Activated naive CD8-positive, alpha-beta T cell treated with anti-CD3 and anti-CD28 coated beads for 36 hours (primary cell): ENCODE measurements around the gene KRT27. TPM values are rescaled to one million over a fixed set of nuclear protein-coding genes. Genes with fewer than 3 reads are reported as not detected.
"Not testable (repeated sequence)": the region's sequence is repeated elsewhere in the genome, so short reads cannot be mapped to it uniquely, and the experiment has no call there.

ENCODE experiments used
- DNase-seq: peaks from one replicate; pipeline ENCODE4 v3.0.0; 2021
- H3K27ac Mint-ChIP-seq: one replicate; pipeline ENCODE4 v1.8.0; 2022; ENCODE audit warnings: mild to moderate bottlenecking, moderate library complexity, mixed read lengths
- H3K27me3 Mint-ChIP-seq: one replicate; pipeline ENCODE4 v1.8.0; 2022; ENCODE audit warnings: mild to moderate bottlenecking, mixed read lengths
- H3K36me3 Mint-ChIP-seq: one replicate; pipeline ENCODE4 v1.8.0; 2021; ENCODE audit warnings: mild to moderate bottlenecking, mixed read lengths
- H3K4me1 Mint-ChIP-seq: one replicate; pipeline ENCODE4 v1.8.0; 2021; ENCODE audit warnings: mixed read lengths
- H3K4me3 Mint-ChIP-seq: one replicate; pipeline ENCODE4 v1.8.0; 2022; ENCODE audit warnings: mild to moderate bottlenecking, moderate library complexity, mixed read lengths
- H3K9me3 Mint-ChIP-seq: one replicate; pipeline ENCODE4 v1.8.0; 2022; ENCODE audit warnings: mixed read lengths
- total RNA-seq, 2 experiments: library from RNA; stranded (reverse); gene quantifications; one replicate each; pipeline ENCODE4 v1.2.3, GENCODE V29; 2021

KRT27 gene
- total RNA-seq, 2 experiments from 2014 or later: not detected

DNA sequence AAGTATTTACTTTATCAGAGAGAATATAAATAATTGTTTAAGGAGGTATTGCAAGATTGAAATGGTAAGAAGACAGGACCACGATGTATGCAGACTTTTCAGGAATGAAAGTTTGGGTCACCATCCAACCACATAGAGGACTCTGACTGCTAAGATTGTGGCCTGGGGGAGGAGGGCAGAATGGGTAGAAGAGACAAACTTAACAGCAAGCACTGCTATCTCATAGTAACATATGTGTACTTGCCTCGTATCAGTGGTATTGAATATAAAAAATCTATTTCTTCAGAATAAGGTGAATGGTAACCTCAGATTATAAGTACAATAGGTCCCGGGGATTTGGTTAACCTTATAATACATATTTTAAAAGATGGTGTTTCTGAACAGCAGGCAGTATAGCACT, 34.2 kb upstream of the KRT27 start:
- H3K27me3 Mint-ChIP-seq: peaks cover 27% of the 10 kb centered on the region
- H3K9me3 Mint-ChIP-seq: peaks cover 2% of the 10 kb centered on the region
- no peak overlapping the region for H3K4me3 Mint-ChIP-seq
- H3K36me3 Mint-ChIP-seq: peaks cover 24% of the 10 kb centered on the region
- DNase-seq: no peak
- peaks cover 17% of the 10 kb centered on the region for H3K4me1 Mint-ChIP-seq
- H3K27ac Mint-ChIP-seq: no peak overlapping the region

DNA sequence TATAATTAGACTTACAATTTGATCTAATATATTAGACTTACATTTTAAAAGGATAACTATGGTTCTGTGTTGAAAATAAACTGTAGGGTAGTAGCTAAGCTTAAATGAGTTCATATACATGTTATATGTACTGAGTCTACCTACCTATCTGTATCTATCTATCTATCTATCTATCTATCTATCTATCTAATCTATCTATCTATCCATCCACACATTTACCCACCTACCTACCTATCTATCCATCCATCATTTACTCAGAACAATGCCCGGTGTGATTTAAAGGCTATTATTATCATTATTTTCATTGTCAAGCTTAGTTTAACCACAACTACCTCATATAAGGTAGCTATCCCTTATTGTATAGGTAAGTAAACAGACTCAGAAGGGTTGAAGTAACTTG, 33.0 kb upstream of the KRT27 start:
- Mint-ChIP-seq H3K9me3 (peaks cover 2% of the 10 kb centered on the region), H3K27me3 (peaks cover 36% of the 10 kb centered on the region), H3K36me3 (peaks cover 22% of the 10 kb centered on the region), H3K4me3 (no peak overlapping the region), H3K4me1 (peaks cover 13% of the 10 kb centered on the region), H3K27ac (no peak overlapping the region)
- DNase-seq: no peak

GRCh38 chr17:40814657-40815056, 32.3 kb upstream of the KRT27 start:
- Mint-ChIP-seq H3K27me3 (peaks cover 43% of the 10 kb centered on the region), H3K36me3 (peaks cover 20% of the 10 kb centered on the region)
- H3K4me1 Mint-ChIP-seq, H3K4me3 Mint-ChIP-seq, H3K9me3 Mint-ChIP-seq, DNase-seq, H3K27ac Mint-ChIP-seq: not testable (repeated sequence)

- Mint-ChIP-seq H3K4me1 (peaks cover 7% of the 10 kb centered on the region), H3K27ac (no peak overlapping the region), H3K9me3 (peaks cover 2% of the 10 kb centered on the region), H3K36me3 (peaks cover 20% of the 10 kb centered on the region), H3K4me3 (no peak overlapping the region), H3K27me3 (peaks cover 46% of the 10 kb centered on the region)
- no peak for DNase-seq
Observed at GRCh38 chr17:40813804-40814203, 31.5 kb upstream of the KRT27 start.

- Mint-ChIP-seq H3K9me3 (peaks cover 2% of the 10 kb centered on the region), H3K27ac (no peak overlapping the region), H3K27me3 (peaks cover 52% of the 10 kb centered on the region), H3K36me3 (peaks cover 12% of the 10 kb centered on the region), H3K4me1 (peaks cover 2% of the 10 kb centered on the region), H3K4me3 (no peak overlapping the region)
- DNase-seq: no peak
Observed at GRCh38 chr17:40812639-40813038, 30.3 kb upstream of the KRT27 start.

- H3K27ac Mint-ChIP-seq: no peak overlapping the region
- no peak for DNase-seq
- H3K4me1 Mint-ChIP-seq: no peaks in the 10 kb centered on the region
- H3K36me3 Mint-ChIP-seq: no peaks in the 10 kb centered on the region
- H3K9me3 Mint-ChIP-seq: no peaks in the 10 kb centered on the region
- H3K4me3 Mint-ChIP-seq: no peak overlapping the region
- H3K27me3 Mint-ChIP-seq: peaks cover 70% of the 10 kb centered on the region
Observed at GRCh38 chr17:40810494-40810893, 28.1 kb upstream of the KRT27 start.

- H3K4me1 Mint-ChIP-seq: no peaks in the 10 kb centered on the region
- DNase-seq: no peak
- no peak overlapping the region for H3K4me3 Mint-ChIP-seq
- H3K36me3 Mint-ChIP-seq: no peaks in the 10 kb centered on the region
- H3K27me3 Mint-ChIP-seq: peaks cover 76% of the 10 kb centered on the region
- no peaks in the 10 kb centered on the region for H3K9me3 Mint-ChIP-seq
- no peak overlapping the region for H3K27ac Mint-ChIP-seq
Observed at GRCh38 chr17:40809721-40810421, 27.5 kb upstream of the KRT27 start.

- Mint-ChIP-seq H3K36me3 (no peaks in the 10 kb centered on the region), H3K9me3 (no peaks in the 10 kb centered on the region), H3K4me1 (peaks cover 2% of the 10 kb centered on the region), H3K27me3 (peaks cover 54% of the 10 kb centered on the region), H3K27ac (no peak overlapping the region), H3K4me3 (no peak overlapping the region)
- no peak for DNase-seq
Observed at GRCh38 chr17:40806131-40806530, 23.8 kb upstream of the KRT27 start.

GRCh38 chr17:40803617-40804082, 21.3 kb upstream of the KRT27 start:
- peak; percentile 71 for DNase-seq
- Mint-ChIP-seq H3K4me3 (no peak overlapping the region), H3K4me1 (peaks cover 2% of the 10 kb centered on the region), H3K27ac (no peak overlapping the region), H3K27me3 (peaks cover 44% of the 10 kb centered on the region), H3K9me3 (no peaks in the 10 kb centered on the region), H3K36me3 (no peaks in the 10 kb centered on the region)

DNA sequence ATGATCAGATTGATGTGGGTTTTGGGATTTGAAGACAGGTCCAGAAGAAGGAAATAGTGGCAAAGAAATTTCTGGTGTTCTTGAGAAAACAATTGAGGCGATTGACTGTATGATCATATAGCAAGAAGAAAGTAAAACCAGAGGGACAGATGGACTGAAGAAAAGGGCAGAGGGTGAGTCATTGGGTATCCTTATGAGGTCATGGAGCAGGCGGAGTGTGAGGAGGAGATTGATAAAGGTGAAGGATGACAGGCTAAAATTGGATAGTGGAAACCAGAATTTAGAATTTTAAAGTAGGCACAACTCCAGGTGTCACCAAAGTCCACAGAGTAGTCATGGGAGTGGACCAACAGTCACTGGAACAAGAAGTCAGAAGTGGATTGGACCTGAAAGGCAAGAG, 18.8 kb upstream of the KRT27 start:
- DNase-seq: no peak
- H3K4me1 Mint-ChIP-seq: peaks cover 2% of the 10 kb centered on the region
- H3K36me3 Mint-ChIP-seq: no peaks in the 10 kb centered on the region
- H3K27ac Mint-ChIP-seq: no peak overlapping the region
- H3K27me3 Mint-ChIP-seq: peaks cover 39% of the 10 kb centered on the region
- no peak overlapping the region for H3K4me3 Mint-ChIP-seq
- H3K9me3 Mint-ChIP-seq: no peaks in the 10 kb centered on the region

GRCh38 chr17:40800381-40800780, 18.0 kb upstream of the KRT27 start:
- no peak for DNase-seq
- no peaks in the 10 kb centered on the region for H3K36me3 Mint-ChIP-seq
- peaks cover 37% of the 10 kb centered on the region for H3K27me3 Mint-ChIP-seq
- H3K9me3 Mint-ChIP-seq: no peaks in the 10 kb centered on the region
- no peak overlapping the region for H3K4me3 Mint-ChIP-seq
- no peak overlapping the region for H3K27ac Mint-ChIP-seq
- H3K4me1 Mint-ChIP-seq: peaks cover 4% of the 10 kb centered on the region

GRCh38 chr17:40799859-40800258, 17.5 kb upstream of the KRT27 start, which contains the start of gene KRT28:
Gene KRT28, minus strand, starts transcription at chr17:40799959. Its CDS starts 66 bp downstream, at chr17:40799893.
- Mint-ChIP-seq H3K36me3 (no peaks in the 10 kb centered on the region), H3K27me3 (peaks cover 36% of the 10 kb centered on the region), H3K27ac (no peak within 1 kb of the TSS), H3K4me3 (no peak within 1 kb of the TSS), H3K9me3 (no peaks in the 10 kb centered on the region), H3K4me1 (peaks cover 4% of the 10 kb centered on the region)
- DNase-seq: no peak

GRCh38 chr17:40796846-40797245, 14.5 kb upstream of the KRT27 start:
- no peak overlapping the region for H3K4me3 Mint-ChIP-seq
- H3K4me1 Mint-ChIP-seq: peaks cover 2% of the 10 kb centered on the region
- H3K27ac Mint-ChIP-seq: no peak overlapping the region
- no peaks in the 10 kb centered on the region for H3K36me3 Mint-ChIP-seq
- peaks cover 35% of the 10 kb centered on the region for H3K27me3 Mint-ChIP-seq
- no peak for DNase-seq
- H3K9me3 Mint-ChIP-seq: no peaks in the 10 kb centered on the region

DNA sequence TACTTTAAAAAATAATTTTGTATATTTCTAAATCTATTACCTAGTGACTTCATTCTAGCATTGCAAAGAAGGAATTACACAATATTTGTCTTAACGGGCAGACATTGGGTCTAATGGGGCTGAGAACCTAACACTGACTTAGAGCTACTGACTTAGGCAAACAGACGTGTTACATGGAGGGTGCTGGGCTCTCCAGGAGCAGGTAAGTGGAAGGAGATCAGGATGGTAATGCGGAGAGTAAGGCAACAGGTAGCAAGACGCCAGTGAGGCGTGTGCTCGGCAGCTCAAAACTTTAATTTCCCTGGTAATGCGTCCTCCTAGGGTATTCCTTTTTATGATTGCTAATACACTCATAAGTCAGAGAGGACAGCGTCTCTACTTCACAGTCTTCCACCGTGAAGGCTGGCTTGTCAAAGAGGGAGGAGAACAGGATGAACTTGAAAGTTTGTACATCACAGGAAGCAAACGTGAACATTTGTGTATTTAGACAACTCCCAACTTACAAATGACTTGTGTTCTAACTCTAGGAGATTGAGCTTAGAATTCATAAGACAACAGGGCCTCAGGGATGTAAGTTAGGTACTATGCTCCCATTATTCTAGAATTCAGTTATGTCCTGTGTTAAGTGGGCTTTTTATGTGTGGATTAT, 12.8 kb upstream of the KRT27 start:
- Mint-ChIP-seq H3K4me3 (no peak overlapping the region), H3K36me3 (no peaks in the 10 kb centered on the region), H3K27me3 (peaks cover 35% of the 10 kb centered on the region), H3K4me1 (peaks cover 2% of the 10 kb centered on the region), H3K9me3 (no peaks in the 10 kb centered on the region), H3K27ac (no peak overlapping the region)
- DNase-seq: no peak

GRCh38 chr17:40794466-40794865, 12.1 kb upstream of the KRT27 start:
- DNase-seq: no peak
- Mint-ChIP-seq H3K4me1 (peaks cover 2% of the 10 kb centered on the region), H3K27ac (no peak overlapping the region), H3K4me3 (no peak overlapping the region), H3K9me3 (no peaks in the 10 kb centered on the region), H3K36me3 (no peaks in the 10 kb centered on the region), H3K27me3 (peaks cover 34% of the 10 kb centered on the region)

GRCh38 chr17:40793832-40794231, 11.5 kb upstream of the KRT27 start:
- no peaks in the 10 kb centered on the region for H3K9me3 Mint-ChIP-seq
- H3K4me3 Mint-ChIP-seq: no peak overlapping the region
- peaks cover 30% of the 10 kb centered on the region for H3K27me3 Mint-ChIP-seq
- no peak for DNase-seq
- no peak overlapping the region for H3K27ac Mint-ChIP-seq
- no peaks in the 10 kb centered on the region for H3K36me3 Mint-ChIP-seq
- H3K4me1 Mint-ChIP-seq: peaks cover 2% of the 10 kb centered on the region
